K562 (cell line): ENCODE data around the gene ZNF24. TPM values are rescaled to one million over a fixed set of nuclear protein-coding genes. Genes with fewer than 3 reads are reported as not detected.

ENCODE experiments used
- ATAC-seq: fragments of 200-7000 bp; cut with Tn5 transposase; 3 replicates; pipeline ENCODE4 v1.9.1; 2020; ENCODE audit warnings: moderate library complexity
- BruUV-seq: library from RNA; stranded (reverse); fragments of 400-500 nt; replicated peaks from 2 replicates; lab custom pipeline; 2021; lab: Mats Ljungman, UMichigan
- CTCF ChIA-PET: fragments of 300-600 bp; formaldehyde crosslinking; extraction: SDS; loops from one replicate; lab custom pipeline; 2021; ENCODE audit warnings: low intra/inter-chr PET ratio; lab: Yijun Ruan, JAX
- POLR2A ChIA-PET: fragments of 300-600, 350-650 bp; sonication (Branson Sonifier 250); formaldehyde crosslinking; extraction: SDS; loops from one replicate; lab custom pipeline; 2021; ENCODE audit warnings: antibody characterized with exemption, inconsistent platforms; lab: Yijun Ruan, JAX
- DNase-seq, 4 experiments: peaks; one replicate each; pipeline versions ENCODE4 v3.0.0 to v3.0.0-alpha.2; 2011 to 2018; ENCODE audit warnings: low spot score in 3 of 4, mixed read lengths in 3 of 4; ENCODE audit errors: extremely low read depth in 1 of 4
- FAIRE-seq: peaks from 2 replicates; lab custom pipeline; 2011; peaks lifted over from hg19 to GRCh38; lab: Jason Lieb, UNC
- H2AFZ ChIP-seq: 2 replicates; pipeline ENCODE4 v1.6.0; 2011; ENCODE audit warnings: low read depth, low read length, control low read depth, inconsistent platforms
- H3K27ac ChIP-seq: fragments of 200-600 bp; 3 replicates; pipeline ENCODE4 v1.8.0; 2011; ENCODE audit warnings: low read depth, mild to moderate bottlenecking, control low read depth, inconsistent platforms, low read length, moderate library complexity, mixed read lengths; ENCODE audit errors: extremely low read depth
- H3K27me3 ChIP-seq, 2 experiments: fragments of 300-600 bp in 1 of 2; 2 replicates in 1 of 2; 3 replicates in 1 of 2; pipeline versions ENCODE4 v1.6.0 to v1.8.0; 2011; ENCODE audit warnings: inconsistent platforms in 2 of 2, low read length in 2 of 2, mild to moderate bottlenecking in 1 of 2, mixed read lengths in 1 of 2, moderate library complexity in 1 of 2; ENCODE audit not compliant: control insufficient read depth in 2 of 2, insufficient read depth in 2 of 2
- H3K36me3 ChIP-seq: fragments of 300-600 bp; 3 replicates; pipeline ENCODE4 v1.8.0; 2011; ENCODE audit warnings: mild to moderate bottlenecking, low read length, inconsistent platforms; ENCODE audit not compliant: control insufficient read depth, insufficient read depth
- H3K4me1 ChIP-seq, 2 experiments: fragments of 200-600 bp in 1 of 2; replicated peaks in 1 of 2; 2 replicates in 1 of 2; 3 replicates in 1 of 2; pipeline versions ENCODE4 v1.5.1 to v1.8.0; 2011; ENCODE audit warnings: inconsistent platforms in 2 of 2, low read length in 2 of 2, mild to moderate bottlenecking in 1 of 2, mixed read lengths in 1 of 2, moderate library complexity in 1 of 2; ENCODE audit not compliant: control insufficient read depth in 2 of 2, insufficient read depth in 2 of 2
- H3K4me2 ChIP-seq: 2 replicates; pipeline ENCODE4 v1.6.1; 2011; ENCODE audit warnings: low read length, control low read depth, inconsistent platforms, mixed read lengths; ENCODE audit not compliant: insufficient read depth
- H3K4me3 ChIP-seq: fragments of 200-600 bp; sonication (generic), shearing (Covaris generic); 2 replicates; pipeline ENCODE4 v1.5.1; 2016; ENCODE audit warnings: control low read depth, inconsistent platforms
- H3K79me2 ChIP-seq: fragments of 200-600 bp; 3 replicates; pipeline ENCODE4 v1.8.0; 2011; ENCODE audit warnings: low read length, inconsistent platforms; ENCODE audit not compliant: control insufficient read depth, insufficient read depth
- H3K9ac ChIP-seq, 2 experiments: 2 replicates each; pipeline versions ENCODE4 v1.6.0 to v1.6.1; 2011; ENCODE audit warnings: low read depth in 2 of 2, low read length in 2 of 2, control low read depth in 1 of 2, inconsistent platforms in 1 of 2, mild to moderate bottlenecking in 1 of 2, mixed read lengths in 1 of 2; ENCODE audit not compliant: insufficient read depth in 1 of 2
- H3K9me1 ChIP-seq: one replicate; pipeline ENCODE4 v1.6.0; 2011; ENCODE audit warnings: inconsistent platforms, mild to moderate bottlenecking, low read length, moderate library complexity; ENCODE audit not compliant: control insufficient read depth, insufficient read depth
- H3K9me3 ChIP-seq: replicated peaks from 2 replicates; pipeline ENCODE4 v1.5.1; 2011; ENCODE audit warnings: low read depth, low read length, inconsistent platforms; ENCODE audit not compliant: control insufficient read depth, insufficient read depth
- H4K20me1 ChIP-seq: replicated peaks from 2 replicates; pipeline ENCODE4 v1.6.1; 2011; ENCODE audit warnings: low read length, inconsistent platforms, mixed read lengths; ENCODE audit not compliant: control insufficient read depth, insufficient read depth
- CREB3L1 ChIP-seq: fragments of 450-650 bp; IDR thresholded peaks from 2 replicates; pipeline ENCODE4 v1.6.1; 2014; ENCODE audit warnings: low read depth, mild to moderate bottlenecking, moderate library complexity, borderline replicate concordance
- DIDO1 ChIP-seq: fragments of 450-650 bp; IDR thresholded peaks from 2 replicates; pipeline ENCODE4 v1.6.1; 2016; ENCODE audit warnings: low read depth, missing biosample characterization, missing genetic modification characterization
- FOXJ2 ChIP-seq: fragments of 200-800 bp; sonication (Bioruptor generic); IDR thresholded peaks from 2 replicates; pipeline ENCODE4 v1.6.1; 2016; ENCODE audit warnings: missing genetic modification characterization, missing compliant biosample characterization
- GABPA ChIP-seq: fragments of 200-800 bp; sonication (Bioruptor generic); conservative IDR thresholded peaks from 2 replicates; pipeline ENCODE4 v1.6.1; 2016; ENCODE audit warnings: low read depth, missing genetic modification characterization, missing compliant biosample characterization
- MAFK ChIP-seq: IDR thresholded peaks from 2 replicates; pipeline ENCODE4 v1.6.1; 2011; ENCODE audit warnings: low read length, improper control_type of control experiment
- SMAD3 ChIP-seq: fragments of 450-650 bp; formaldehyde crosslinking; conservative IDR thresholded peaks from 2 replicates; pipeline ENCODE4 v1.4.0; 2020; ENCODE audit warnings: mild to moderate bottlenecking
- TFAP4 ChIP-seq: sonication (generic); formaldehyde crosslinking; IDR thresholded peaks from 2 replicates; pipeline ENCODE4 v1.8.0; 2022; ENCODE audit warnings: missing genetic modification reagents, mild to moderate bottlenecking, moderate library complexity, borderline replicate concordance
- ZBED1 ChIP-seq: IDR thresholded peaks from 2 replicates; pipeline ENCODE4 v1.6.1; 2014
- ZNF561 ChIP-seq: fragments of 450-650 bp; formaldehyde crosslinking; conservative IDR thresholded peaks from 2 replicates; pipeline ENCODE4 v1.4.0; 2020; ENCODE audit warnings: mild to moderate bottlenecking, moderate library complexity
- ZNF785 ChIP-seq: fragments of 250-450 bp; sonication (Bioruptor Pico); IDR thresholded peaks from 2 replicates; pipeline ENCODE4 v1.4.0; 2020; ENCODE audit warnings: mild to moderate bottlenecking
- WGBS: fragments of 100-300 bp; shearing (Covaris generic); methylation state at CpG from one replicate; pipeline ENCODE4 v1.1.6; 2016; ENCODE audit warnings: low coverage, mixed read lengths; ENCODE audit not compliant: insufficient coverage; ENCODE audit errors: missing lambda C conversion rate; 5-methylcytosine and 5-hydroxymethylcytosine counted together
- in situ Hi-C: fragments of 300-500 bp; cut with MboI; formaldehyde crosslinking; loops from 4 replicates; pipeline ENCODE4 v1.15.0; 2018; ENCODE audit warnings: inconsistent platforms, mixed read lengths
- intact Hi-C: fragments of 100-400 bp; cut with micrococcal nuclease; formaldehyde crosslinking; loops from 2 replicates; pipeline ENCODE4 v1.14.2; 2022
- polyA plus RNA-seq, 8 experiments: library from polyadenylated mRNA; depleted of rRNA in 4 of 8; stranded (reverse) in 5 of 8; unstranded in 3 of 8; fragments of >200 nt; fragmentation: Nextera tagmentation in 2 of 8; fragmentation: Illumina TruSeq in 1 of 8; extraction: Ambion mirVana in 2 of 8; extraction: Trizol in 1 of 8; gene quantifications; 2 replicates each; pipeline versions ENCODE4 v1.2.1 to v1.2.3, GENCODE V29; 2011 to 2014; ENCODE audit warnings: inconsistent platforms in 1 of 8, missing spikeins in 1 of 8
- total RNA-seq, 7 experiments: library from RNA; depleted of rRNA in 6 of 7; stranded (reverse); fragments of >200 nt in 6 of 7; fragmentation: Illumina TruSeq in 2 of 7; extraction: Trizol in 2 of 7; gene quantifications; 2 replicates each; pipeline versions ENCODE4 v1.2.1 to v1.2.3, GENCODE V29; 2011 to 2021; ENCODE audit warnings: low replicate concordance in 1 of 7

Gene ZNF24
- total and polyA plus RNA-seq, 9 of the 15 experiments (the other 6 are each of a cell fraction or from before 2014, with no cell fraction given) = 35.7 to 72.8 (median 54.1) TPM

- Histone ChIP-seq H3K79me2 (no peaks in the 10 kb centered on the region), H3K9me1 (no peaks in the 10 kb centered on the region), H3K4me2 (no peak overlapping the region), H2AFZ (no peak overlapping the region), H3K4me1 (no peaks in the 10 kb centered on the region), H4K20me1 (no peaks in the 10 kb centered on the region), H3K27ac (no peak overlapping the region), H3K9ac (no peak overlapping the region), H3K9me3 (peaks cover 17% of the 10 kb centered on the region), H3K4me3 (no peak overlapping the region), H3K36me3 (peaks cover 11% of the 10 kb centered on the region; the same call in 2 of the 3 replicates), H3K27me3 (no peaks in the 10 kb centered on the region)
- TF ChIP-seq ZBED1 (no peak), FOXJ2 (tag) (no peak), TFAP4 (CRISPR knock-in tag) (no peak), SMAD3 (no peak), DIDO1 (tag) (no peak), ZNF785 (no peak), CREB3L1 (no peak), MAFK (no peak), GABPA (tag) (no peak), ZNF561 (CRISPR knock-in tag) (no peak)
- ATAC-seq (no peak), DNase-seq (no peak), FAIRE-seq (no peak)
- BruUV-seq = no TSS peak
- intact Hi-C loops (no loop called here), in situ Hi-C loops (no loop called here)
- CTCF ChIA-PET = no interaction called here
- 64% methylated on average over 2 of the region's 2 CpGs for WGBS
- POLR2A ChIA-PET = no interaction called here
Measured at GRCh38 chr18:35311496-35311895, 32.7 kb downstream of the ZNF24 start.
